ENCODE measurements around the gene ZNF804A. TPM values are rescaled to one million over a fixed set of nuclear protein-coding genes. Genes with fewer than 3 reads are reported as not detected.

The ZNF804A gene
- total and polyA plus RNA-seq, 2 donors from 2014 or later = 0.19 to 1.2 TPM

GRCh38 chr2:184908966-184909365 is 310.6 kb downstream of the ZNF804A start:
- no peaks in the 10 kb centered on the region for H3K27me3 ChIP-seq (ENCODE audit: control insufficient read depth, insufficient read depth, low read length)
- no peaks in the 10 kb centered on the region for H3K4me1 ChIP-seq (ENCODE audit: control insufficient read depth in 2 of 3, insufficient read depth in 2 of 3, low read depth in 1 of 3, low read length in 3 of 3)
- no peak overlapping the region for H3K9ac ChIP-seq (ENCODE audit: low read length in 3 of 3)
- intact Hi-C loops (cut with DNase I) = no loop called here
- no peak overlapping the region for H3K4me3 ChIP-seq (ENCODE audit: low read length in 3 of 3)
- H3K36me3 ChIP-seq (ENCODE audit: control insufficient read depth in 2 of 3, insufficient read depth in 3 of 3, low read length in 3 of 3) = no peaks in the 10 kb centered on the region
- H3K9me3 ChIP-seq (ENCODE audit: control insufficient read depth in 2 of 3, insufficient read depth in 1 of 3, low read length in 3 of 3) = peaks cover 0 to 11% (median 3%) of the 10 kb centered on the region in 3 donors
- DNase-seq (no peak), FAIRE-seq (no peak)
- no peak overlapping the region for H3K27ac ChIP-seq (ENCODE audit: low read depth in 2 of 2, low read length in 2 of 2)
- no peak for TF ChIP-seq CTCF (IDR thresholded peaks at IDR 0.05; ENCODE audit: borderline replicate concordance, extremely low read depth, insufficient read depth)

- H3K4me3 ChIP-seq (ENCODE audit: low read length in 3 of 3) = no peak overlapping the region
- no peaks in the 10 kb centered on the region for H3K27me3 ChIP-seq (ENCODE audit: control insufficient read depth, insufficient read depth, low read length)
- TF ChIP-seq CTCF (IDR thresholded peaks at IDR 0.05; ENCODE audit: borderline replicate concordance, extremely low read depth, insufficient read depth) = no peak
- DNase-seq = no peak
- H3K36me3 ChIP-seq (ENCODE audit: control insufficient read depth in 2 of 3, insufficient read depth in 3 of 3, low read length in 3 of 3) = no peaks in the 10 kb centered on the region
- H3K4me1 ChIP-seq (ENCODE audit: control insufficient read depth in 2 of 3, insufficient read depth in 2 of 3, low read depth in 1 of 3, low read length in 3 of 3) = no peaks in the 10 kb centered on the region
- intact Hi-C loops (cut with DNase I) = no loop called here
- H3K9me3 ChIP-seq (ENCODE audit: control insufficient read depth in 2 of 3, insufficient read depth in 1 of 3, low read length in 3 of 3) = no peaks in the 10 kb centered on the region
- H3K27ac ChIP-seq (ENCODE audit: low read depth in 2 of 2, low read length in 2 of 2) = no peak overlapping the region
- FAIRE-seq = no peak
- no peak overlapping the region for H3K9ac ChIP-seq (ENCODE audit: low read length in 3 of 3)
These were observed 322.2 kb downstream of the ZNF804A start for GRCh38 chr2:184920451-184920965.

DNA sequence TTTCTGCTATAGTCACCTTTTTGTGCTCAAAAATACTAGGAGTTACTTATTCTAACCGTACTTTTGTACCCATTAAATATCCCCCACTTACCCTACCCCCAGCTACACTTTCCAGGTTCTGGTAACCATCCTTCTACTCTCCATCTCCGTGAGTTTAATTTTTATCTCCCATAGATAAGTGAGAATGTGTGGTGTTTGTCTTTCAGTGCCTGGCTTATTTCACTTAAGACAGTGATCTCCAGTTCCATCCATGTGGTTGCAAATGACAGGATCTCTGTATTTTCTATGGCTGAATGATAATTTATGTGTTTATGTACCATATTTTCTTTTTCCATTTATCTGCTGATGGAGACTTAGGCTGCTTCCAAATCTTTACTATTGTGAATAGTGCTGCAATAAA is 323.3 kb downstream of the ZNF804A start:
- intact Hi-C loops (cut with DNase I) = no loop called here
- Histone ChIP-seq H3K4me3 (ENCODE audit: low read length in 3 of 3) (no peak overlapping the region), H3K9ac (ENCODE audit: low read length in 3 of 3) (no peak overlapping the region), H3K4me1 (ENCODE audit: control insufficient read depth in 2 of 3, insufficient read depth in 2 of 3, low read depth in 1 of 3, low read length in 3 of 3) (no peaks in the 10 kb centered on the region), H3K36me3 (ENCODE audit: control insufficient read depth in 2 of 3, insufficient read depth in 3 of 3, low read length in 3 of 3) (no peaks in the 10 kb centered on the region), H3K9me3 (ENCODE audit: control insufficient read depth in 2 of 3, insufficient read depth in 1 of 3, low read length in 3 of 3) (peaks cover 0 to 4% (median 0%) of the 10 kb centered on the region in 3 donors), H3K27ac (ENCODE audit: low read depth in 2 of 2, low read length in 2 of 2) (no peak overlapping the region), H3K27me3 (ENCODE audit: control insufficient read depth, insufficient read depth, low read length) (no peaks in the 10 kb centered on the region)
- no peak for FAIRE-seq
- TF ChIP-seq CTCF (IDR thresholded peaks at IDR 0.05; ENCODE audit: borderline replicate concordance, extremely low read depth, insufficient read depth) = no peak
- no peak for DNase-seq

DNA sequence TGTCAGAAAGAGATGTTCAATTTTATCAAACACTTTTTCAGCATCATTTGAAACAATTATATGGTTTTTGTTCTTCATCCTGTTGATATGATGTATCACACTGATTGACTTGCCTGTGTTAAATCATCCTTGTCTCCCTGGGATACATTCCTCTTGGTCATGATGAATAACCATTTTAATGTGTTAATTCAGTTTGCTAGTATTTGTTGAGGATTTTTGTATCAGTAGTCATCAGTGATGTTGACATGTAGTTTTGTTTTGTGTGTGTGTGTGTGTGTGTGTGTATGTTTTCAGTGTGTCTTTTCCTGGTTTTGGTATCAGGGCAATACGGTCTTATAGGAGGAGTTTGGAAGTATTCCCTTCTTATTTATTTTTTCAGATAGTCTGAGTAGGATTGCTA is 325.4 kb downstream of the ZNF804A start:
- FAIRE-seq = no peak
- intact Hi-C loops (cut with DNase I) = no loop called here
- H3K27ac ChIP-seq (ENCODE audit: low read depth in 2 of 2, low read length in 2 of 2) = no peak overlapping the region
- H3K9ac ChIP-seq (ENCODE audit: low read length in 3 of 3) = no peak overlapping the region
- no peaks in the 10 kb centered on the region for H3K36me3 ChIP-seq (ENCODE audit: control insufficient read depth in 2 of 3, insufficient read depth in 3 of 3, low read length in 3 of 3)
- H3K27me3 ChIP-seq (ENCODE audit: control insufficient read depth, insufficient read depth, low read length) = no peaks in the 10 kb centered on the region
- H3K4me3 ChIP-seq (ENCODE audit: low read length in 3 of 3) = no peak overlapping the region
- H3K4me1 ChIP-seq (ENCODE audit: control insufficient read depth in 2 of 3, insufficient read depth in 2 of 3, low read depth in 1 of 3, low read length in 3 of 3) = no peaks in the 10 kb centered on the region
- peaks cover 0 to 10% (median 0%) of the 10 kb centered on the region in 3 donors for H3K9me3 ChIP-seq (ENCODE audit: control insufficient read depth in 2 of 3, insufficient read depth in 1 of 3, low read length in 3 of 3)
- no peak for TF ChIP-seq CTCF (IDR thresholded peaks at IDR 0.05; ENCODE audit: borderline replicate concordance, extremely low read depth, insufficient read depth)
- no peak for DNase-seq
